Gastrocnemius medialis (tissue), 4 donors: ENCODE data around the gene HSPE1. TPM values are rescaled to one million over a fixed set of nuclear protein-coding genes. Genes with fewer than 3 reads are reported as not detected.

Experiments used
- ATAC-seq, 2 donors: fragments of 150-250 bp; one replicate each; pipeline ENCODE4 v1.9.1; 2016
- DNase-seq, 2 donors: peaks; one replicate each; pipeline ENCODE4 v3.0.0-alpha.2; 2019
- H3K27ac ChIP-seq, 4 donors: fragments of 200-600 bp; sonication (generic); 1 replicate in 1 of 4; 2 replicates in 3 of 4; pipeline ENCODE4 v1.5.1; 2016 to 2018; ENCODE audit warnings: mild to moderate bottlenecking in 2 of 4, moderate library complexity in 1 of 4
- H3K27me3 ChIP-seq, 3 donors: fragments of 200-600 bp; sonication (generic) in 2 of 3; 1 replicate in 1 of 3; 2 replicates in 2 of 3; pipeline versions ENCODE4 v1.5.1 to v1.6.0; 2016 to 2019; ENCODE audit warnings: mild to moderate bottlenecking in 1 of 3, moderate library complexity in 1 of 3
- H3K36me3 ChIP-seq, 2 donors: fragments of 200-600 bp; sonication (generic) in 1 of 2; one replicate each; pipeline ENCODE4 v1.5.1; 2017 to 2018
- H3K4me1 ChIP-seq, 2 donors: fragments of 200-600 bp; sonication (generic) in 1 of 2; one replicate each; pipeline ENCODE4 v1.5.1; 2016 to 2017; ENCODE audit warnings: mild to moderate bottlenecking in 2 of 2
- H3K4me3 ChIP-seq, 4 donors: fragments of 200-600 bp; sonication (generic) in 3 of 4; 1 replicate in 1 of 4; 2 replicates in 3 of 4; pipeline ENCODE4 v1.5.1; 2016 to 2019; ENCODE audit warnings: mild to moderate bottlenecking in 2 of 4
- H3K9me3 ChIP-seq, 3 donors: fragments of 200-600 bp; sonication (generic) in 2 of 3; 1 replicate in 1 of 3; 2 replicates in 2 of 3; pipeline ENCODE4 v1.5.1; 2016 to 2019
- CTCF ChIP-seq, 5 experiments: fragments of 450-650 bp in 3 of 5; fragments of 200-600 bp in 2 of 5; sonication (generic) in 2 of 5; IDR thresholded peaks in 4 of 5; conservative IDR thresholded peaks in 1 of 5; 1 replicate in 4 of 5; 2 replicates in 1 of 5; pipeline ENCODE4 v1.5.1; 2016 to 2019; ENCODE audit warnings: antibody characterized with exemption in 5 of 5, mild to moderate bottlenecking in 3 of 5, moderate library complexity in 3 of 5
- POLR2A ChIP-seq, 2 donors: fragments of 450-650 bp; IDR thresholded peaks; one replicate each; pipeline ENCODE4 v1.6.1; 2017; ENCODE audit warnings: antibody characterized with exemption in 2 of 2, mild to moderate bottlenecking in 2 of 2, moderate library complexity in 2 of 2
- in situ Hi-C, 4 donors: fragments of 200-750 bp; cut with MboI; loops; one replicate each; pipeline versions ENCODE4 v1.15.0 to v1.8.0; 2017; ENCODE audit warnings: low sequenced_read_pairs in 4 of 4
- intact Hi-C: fragments of 100-400 bp; cut with DNase I; formaldehyde crosslinking; loops from one replicate; pipeline ENCODE4 v1.15.1; 2023; ENCODE audit warnings: low total_unique reads
- total RNA-seq, 4 donors: library from RNA; depleted of rRNA; stranded (reverse); fragments of >200 nt; gene quantifications; one replicate each; pipeline versions ENCODE4 v1.1.0 to v1.2.3, GENCODE V29; 2016

Gene HSPE1
- total RNA-seq, 4 donors from 2014 or later, result 43.2 to 122 (median 88.0) TPM

- Histone ChIP-seq H3K9me3 (no peaks in the 10 kb centered on the region), H3K36me3 (peaks cover 4 to 60% of the 10 kb centered on the region in 2 donors), H3K27ac (peak overlapping the region in 1 of 4 donors; percentile 4), H3K27me3 (no peaks in the 10 kb centered on the region), H3K4me1 (peaks cover 30 to 31% of the 10 kb centered on the region in 2 donors), H3K4me3 (no peak overlapping the region)
- DNase-seq (no peak), ATAC-seq (no peak)
- in situ Hi-C loops (no loop called here), intact Hi-C loops (no loop called here)
- TF ChIP-seq CTCF (IDR thresholded peaks at IDR 0.05 in 4 of 5, conservative IDR thresholded peaks at IDR 0.05 in 1 of 5) (no peak), POLR2A (IDR thresholded peaks at IDR 0.05) (no peak)
Measured at GRCh38 chr2:197496695-197497094, 3.5 kb upstream of the HSPE1 start.

GRCh38 chr2:197497326-197497725 lies 2.9 kb upstream of the HSPE1 start:
- DNase-seq, result no peak
- H3K27ac ChIP-seq, result peak overlapping the region in 3 of 4 donors; percentile 96 to 98 (median 96)
- intact Hi-C loops, result no loop called here
- no peaks in the 10 kb centered on the region for H3K27me3 ChIP-seq
- no peak for TF ChIP-seq POLR2A (IDR thresholded peaks at IDR 0.05)
- TF ChIP-seq CTCF (IDR thresholded peaks at IDR 0.05 in 4 of 5, conservative IDR thresholded peaks at IDR 0.05 in 1 of 5), result no peak
- H3K4me3 ChIP-seq, result no peak overlapping the region
- no peak for ATAC-seq
- peaks cover 37% of the 10 kb centered on the region in 2 donors for H3K4me1 ChIP-seq
- peaks cover 4 to 60% of the 10 kb centered on the region in 2 donors for H3K36me3 ChIP-seq
- in situ Hi-C loops, result no loop called here
- H3K9me3 ChIP-seq, result no peaks in the 10 kb centered on the region

GRCh38 chr2:197498235-197498936 lies 1.8 kb upstream of the HSPE1 start:
- no peaks in the 10 kb centered on the region for H3K27me3 ChIP-seq
- peak overlapping the region; percentile 96 to 98 (median 97) for H3K27ac ChIP-seq
- DNase-seq, result no peak
- intact Hi-C loops (no loop called here), in situ Hi-C loops (no loop called here)
- no peak for TF ChIP-seq CTCF (IDR thresholded peaks at IDR 0.05 in 4 of 5, conservative IDR thresholded peaks at IDR 0.05 in 1 of 5)
- no peak for TF ChIP-seq POLR2A (IDR thresholded peaks at IDR 0.05)
- H3K4me1 ChIP-seq, result peaks cover 38 to 45% of the 10 kb centered on the region in 2 donors
- peaks cover 4 to 50% of the 10 kb centered on the region in 2 donors for H3K36me3 ChIP-seq
- H3K4me3 ChIP-seq, result peak overlapping the region; percentile 81 to 89 (median 84)
- no peaks in the 10 kb centered on the region for H3K9me3 ChIP-seq
- no peak for ATAC-seq

- peak; percentile 44 to 65 for DNase-seq
- in situ Hi-C loops (no loop called here), intact Hi-C loops (loop anchor here (1.0 kb wide), 1 partner anchor 64 kb away; the partner anchor contains the start of gene SF3B1)
- Histone ChIP-seq H3K27ac (peak overlapping the region; percentile 96 to 98 (median 97)), H3K27me3 (no peaks in the 10 kb centered on the region), H3K4me1 (peaks cover 38 to 45% of the 10 kb centered on the region in 2 donors), H3K9me3 (no peaks in the 10 kb centered on the region), H3K36me3 (peaks cover 3 to 49% of the 10 kb centered on the region in 2 donors), H3K4me3 (peak overlapping the region; percentile 81 to 89 (median 84))
- peak; percentile 26 to 28 for ATAC-seq
- TF ChIP-seq POLR2A (IDR thresholded peaks at IDR 0.05), result peak in 1 of 2 donors; percentile 41
- TF ChIP-seq CTCF (IDR thresholded peaks at IDR 0.05 in 4 of 5, conservative IDR thresholded peaks at IDR 0.05 in 1 of 5), result no peak
Measured at GRCh38 chr2:197498937-197499593, 1.1 kb upstream of the HSPE1 start.
